PC-3 (cell line): Measurements from ENCODE around the gene CHSY1. TPM values are rescaled to one million over a fixed set of nuclear protein-coding genes. Genes with fewer than 3 reads are reported as not detected.

ENCODE experiments used
- ATAC-seq: fragments of 200-7000 bp; cut with Tn5 transposase; 2 replicates; pipeline ENCODE4 v1.9.1; 2020; ENCODE audit warnings: mild to moderate bottlenecking, moderate library complexity
- BruUV-seq: library from RNA; stranded (reverse); fragments of 400-500 nt; replicated peaks from 2 replicates; lab custom pipeline; 2021; lab: Mats Ljungman, UMichigan
- CTCF ChIA-PET: fragments of 300-600 bp; sonication (Branson Sonifier 250); formaldehyde crosslinking; loops from one replicate; lab custom pipeline; 2022; ENCODE audit warnings: antibody characterized with exemption; lab: Charles Lee
- POLR2A ChIA-PET: fragments of 300-600 bp; sonication (Branson Sonifier 250); formaldehyde crosslinking; loops from one replicate; lab custom pipeline; 2022; ENCODE audit warnings: antibody characterized with exemption; ENCODE audit not compliant: unreplicated experiment; lab: Charles Lee
- DNase-seq: peaks from one replicate; pipeline ENCODE4 v3.0.0-alpha.2; 2015
- H2AFZ ChIP-seq: fragments of 300-600 bp; sonication (generic); 2 replicates; pipeline ENCODE4 v1.6.0; 2016; ENCODE audit warnings: antibody characterized with exemption, low read length
- H3F3A ChIP-seq: fragments of 300-600 bp; sonication (generic); one replicate; pipeline ENCODE4 v1.6.0; 2017; ENCODE audit warnings: antibody characterized with exemption, low read length, control low read depth, mild to moderate bottlenecking; ENCODE audit not compliant: unreplicated experiment
- H3K27ac ChIP-seq: fragments of 300-600 bp; sonication (generic); 2 replicates; pipeline ENCODE4 v1.5.1; 2016; ENCODE audit warnings: mild to moderate bottlenecking, low read length
- H3K27me3 ChIP-seq: fragments of 300-600 bp; sonication (generic); 2 replicates; pipeline ENCODE4 v1.6.1; 2016; ENCODE audit warnings: low read length, mixed read lengths
- H3K36me3 ChIP-seq: fragments of 300-600 bp; sonication (generic); 2 replicates; pipeline ENCODE4 v1.6.1; 2016; ENCODE audit warnings: low read depth, mixed run types, low read length, mixed read lengths
- H3K4me1 ChIP-seq: fragments of 300-600 bp; sonication (generic); 2 replicates; pipeline ENCODE4 v1.5.1; 2016; ENCODE audit warnings: low read length; ENCODE audit not compliant: insufficient read depth
- H3K4me2 ChIP-seq: fragments of 300-600 bp; sonication (generic); 2 replicates; pipeline ENCODE4 v1.6.0; 2016; ENCODE audit warnings: low read length
- H3K4me3 ChIP-seq: fragments of 300-600 bp; sonication (generic); 2 replicates; pipeline ENCODE4 v1.5.1; 2016; ENCODE audit warnings: mild to moderate bottlenecking, low read length, mixed read lengths
- H3K79me2 ChIP-seq: fragments of 300-600 bp; sonication (generic); 2 replicates; pipeline ENCODE4 v1.6.1; 2017; ENCODE audit warnings: low read length, mixed read lengths
- H3K9ac ChIP-seq: fragments of 300-600 bp; sonication (generic); 2 replicates; pipeline ENCODE4 v1.6.0; 2016; ENCODE audit warnings: mild to moderate bottlenecking, low read length
- H3K9me2 ChIP-seq: fragments of 300-600 bp; sonication (generic); replicated peaks from 2 replicates; pipeline ENCODE4 v1.6.1; 2016; ENCODE audit warnings: mixed run types, low read length, mixed read lengths
- H3K9me3 ChIP-seq: fragments of 300-600 bp; sonication (generic); 2 replicates; pipeline ENCODE4 v1.6.1; 2016; ENCODE audit warnings: low read length, mixed read lengths
- H4K20me1 ChIP-seq: fragments of 300-600 bp; sonication (generic); 2 replicates; pipeline ENCODE4 v1.6.1; 2016; ENCODE audit warnings: low read length, mixed read lengths
- EZH2 ChIP-seq: fragments of 300-600 bp; sonication (generic); IDR thresholded peaks from one replicate; pipeline ENCODE4 v1.6.1; 2017; ENCODE audit warnings: antibody characterized with exemption, mild to moderate bottlenecking, low read length; ENCODE audit not compliant: unreplicated experiment
- EZH2phosphoT487 ChIP-seq: fragments of 300-600 bp; sonication (generic); IDR thresholded peaks from 2 replicates; pipeline ENCODE4 v1.6.1; 2018; ENCODE audit warnings: mild to moderate bottlenecking, antibody characterized with exemption, low read length, borderline replicate concordance
- intact Hi-C: fragments of 100-400 bp; cut with micrococcal nuclease; formaldehyde crosslinking; loops from 2 replicates; pipeline ENCODE4 v1.9.0; 2023
- total RNA-seq: library from RNA; depleted of rRNA; stranded (reverse); fragments of >200 nt; gene quantifications from 2 replicates; pipeline ENCODE4 v1.2.3, GENCODE V29; 2014
- TF ChIP-seq, protein P1 (sequence below): fragments of 300-600 bp; sonication (generic); conservative IDR thresholded peaks from 2 replicates; pipeline ENCODE4 v1.5.1; 2017; ENCODE audit warnings: antibody characterized with exemption, low read depth, mild to moderate bottlenecking, low read length

The CHSY1 gene
- total RNA-seq, 1 experiment from 2014 or later: 13.8 TPM

DNA sequence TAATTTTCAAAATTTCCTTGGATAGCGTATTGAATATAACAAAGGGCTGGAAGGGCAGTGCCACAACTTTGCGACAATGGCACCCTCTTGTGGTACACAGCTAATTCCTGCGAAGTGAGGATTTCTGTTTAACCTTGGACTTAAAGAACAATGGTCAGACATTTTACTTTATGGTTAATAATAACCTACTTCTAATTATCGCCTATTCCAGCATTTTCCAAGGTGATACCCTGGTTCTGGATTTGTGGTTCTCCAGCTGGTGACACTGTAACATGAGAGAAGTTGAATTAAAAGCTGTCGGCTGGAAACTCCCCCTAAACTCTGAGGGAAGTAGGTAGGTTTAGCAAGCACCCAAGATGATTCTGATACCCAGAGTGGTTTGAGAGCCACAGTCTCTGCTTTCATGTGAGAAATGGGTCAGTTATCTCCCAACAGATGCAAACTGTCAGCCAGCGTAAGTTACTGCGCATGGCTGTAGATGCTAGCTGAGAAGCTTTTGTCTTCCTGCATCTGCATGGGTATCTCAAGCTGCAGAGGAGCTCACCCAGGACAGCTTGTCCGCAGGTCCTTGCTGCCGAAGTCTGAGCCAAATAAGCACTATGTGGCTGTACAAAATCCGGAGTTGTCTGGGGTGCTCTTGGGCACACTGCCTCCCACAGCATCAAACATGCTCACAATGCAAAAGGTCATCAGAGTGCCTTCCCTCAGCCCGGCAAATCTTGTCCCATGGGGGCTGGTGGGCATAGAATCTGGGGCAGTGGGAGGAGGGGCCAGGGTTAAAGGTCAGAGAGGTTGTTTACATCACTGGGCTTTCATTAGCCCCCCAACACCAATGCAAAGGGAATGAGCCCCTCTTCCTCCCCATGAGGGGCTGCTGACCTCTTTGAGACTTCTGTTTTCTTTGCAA is 6.6 kb upstream of the CHSY1 start:
- Histone ChIP-seq H2AFZ (peak overlapping the region; percentile 82), H3K4me2 (peak overlapping the region; percentile 71), H3K4me1 (no peaks in the 10 kb centered on the region), H3K79me2 (no peaks in the 10 kb centered on the region), H3K9me3 (no peaks in the 10 kb centered on the region), H3F3A (no peaks in the 10 kb centered on the region), H3K4me3 (peak overlapping the region; percentile 34; the same call in 1 of the 2 replicates), H3K27me3 (no peaks in the 10 kb centered on the region), H3K9ac (no peak overlapping the region), H3K9me2 (no peaks in the 10 kb centered on the region), H3K27ac (no peak overlapping the region), H4K20me1 (no peaks in the 10 kb centered on the region), H3K36me3 (no peaks in the 10 kb centered on the region)
- DNase-seq (peak; percentile 80), ATAC-seq (peak; percentile 87)
- no peak for TF ChIP-seq EZH2phosphoT487
- TF ChIP-seq, protein P1, sequence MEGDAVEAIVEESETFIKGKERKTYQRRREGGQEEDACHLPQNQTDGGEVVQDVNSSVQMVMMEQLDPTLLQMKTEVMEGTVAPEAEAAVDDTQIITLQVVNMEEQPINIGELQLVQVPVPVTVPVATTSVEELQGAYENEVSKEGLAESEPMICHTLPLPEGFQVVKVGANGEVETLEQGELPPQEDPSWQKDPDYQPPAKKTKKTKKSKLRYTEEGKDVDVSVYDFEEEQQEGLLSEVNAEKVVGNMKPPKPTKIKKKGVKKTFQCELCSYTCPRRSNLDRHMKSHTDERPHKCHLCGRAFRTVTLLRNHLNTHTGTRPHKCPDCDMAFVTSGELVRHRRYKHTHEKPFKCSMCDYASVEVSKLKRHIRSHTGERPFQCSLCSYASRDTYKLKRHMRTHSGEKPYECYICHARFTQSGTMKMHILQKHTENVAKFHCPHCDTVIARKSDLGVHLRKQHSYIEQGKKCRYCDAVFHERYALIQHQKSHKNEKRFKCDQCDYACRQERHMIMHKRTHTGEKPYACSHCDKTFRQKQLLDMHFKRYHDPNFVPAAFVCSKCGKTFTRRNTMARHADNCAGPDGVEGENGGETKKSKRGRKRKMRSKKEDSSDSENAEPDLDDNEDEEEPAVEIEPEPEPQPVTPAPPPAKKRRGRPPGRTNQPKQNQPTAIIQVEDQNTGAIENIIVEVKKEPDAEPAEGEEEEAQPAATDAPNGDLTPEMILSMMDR: peak; percentile 95
- CTCF ChIA-PET: interaction anchor here (1.0 kb wide), 1 partner anchor 168 kb away, joined by 3 read pairs; no protein-coding TSS in a partner anchor
- no TSS peak for BruUV-seq
- POLR2A ChIA-PET: no interaction called here
- intact Hi-C loops: loop anchor here (1.0 kb wide), 2 partner anchors 169 to 243 kb away; no protein-coding TSS in a partner anchor

DNA sequence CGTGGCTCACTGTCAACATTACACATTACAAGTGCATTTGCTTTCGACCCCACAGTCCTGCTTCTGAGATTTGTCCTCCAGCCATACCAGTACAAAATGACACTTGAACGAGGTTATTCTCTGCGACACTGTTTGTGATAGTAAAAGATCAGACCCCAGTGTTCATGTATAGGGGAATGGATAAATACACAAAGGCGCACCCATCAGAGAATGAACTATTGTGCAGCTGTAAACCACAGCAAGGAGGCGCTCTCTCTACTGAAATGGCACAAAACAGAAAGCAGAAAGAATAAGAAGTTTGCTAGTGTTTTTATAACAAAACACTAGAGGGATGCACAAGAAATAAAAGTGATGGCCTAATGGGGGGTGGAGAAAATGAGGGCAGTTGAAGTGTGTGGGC is 4.9 kb upstream of the CHSY1 start:
- intact Hi-C loops: no loop called here
- H3K4me1 ChIP-seq: no peaks in the 10 kb centered on the region; the same call in 1 of the 2 replicates
- H3K36me3 ChIP-seq: no peaks in the 10 kb centered on the region
- H3K4me3 ChIP-seq: no peak overlapping the region
- no peaks in the 10 kb centered on the region for H4K20me1 ChIP-seq
- no peaks in the 10 kb centered on the region for H3K9me2 ChIP-seq
- no peak overlapping the region for H2AFZ ChIP-seq
- H3K79me2 ChIP-seq: no peaks in the 10 kb centered on the region
- no peak overlapping the region for H3K27ac ChIP-seq
- DNase-seq (peak; percentile 13), ATAC-seq (no peak)
- TF ChIP-seq, protein P1: peak; percentile 68
- TF ChIP-seq EZH2phosphoT487: no peak
- no peak for TF ChIP-seq EZH2
- no peak overlapping the region for H3K4me2 ChIP-seq
- H3K9me3 ChIP-seq: no peaks in the 10 kb centered on the region
- BruUV-seq: no TSS peak
- CTCF ChIA-PET: no interaction called here
- no peaks in the 10 kb centered on the region for H3F3A ChIP-seq
- no peak overlapping the region for H3K9ac ChIP-seq
- H3K27me3 ChIP-seq: no peaks in the 10 kb centered on the region
- POLR2A ChIA-PET: no interaction called here
